HUES48 (cell line): Measurements from ENCODE around the gene RIMS4.
A peak's percentile ranks its signal among the peaks of the same experiment; 100 is the strongest.
"Not testable (repeated sequence)": the region's sequence is repeated elsewhere in the genome, so short reads cannot be mapped to it uniquely, and the experiment has no call there.

ENCODE experiments used
- H3K27ac ChIP-seq: one replicate; pipeline ENCODE4 v1.7.0; 2013; ENCODE audit warnings: low read depth, low read length, inconsistent platforms
- H3K27me3 ChIP-seq: 2 replicates; pipeline ENCODE4 v1.6.1; 2013; ENCODE audit warnings: mild to moderate bottlenecking, low read length; ENCODE audit not compliant: control insufficient read depth, insufficient read depth
- H3K36me3 ChIP-seq: 2 replicates; pipeline ENCODE4 v1.6.1; 2013; ENCODE audit warnings: low read length; ENCODE audit not compliant: control insufficient read depth, insufficient read depth
- H3K4me1 ChIP-seq: 2 replicates; pipeline ENCODE4 v1.6.1; 2013; ENCODE audit warnings: mild to moderate bottlenecking, low read length; ENCODE audit not compliant: control insufficient read depth, insufficient read depth
- H3K4me3 ChIP-seq: 2 replicates; pipeline ENCODE4 v1.5.1; 2013; ENCODE audit warnings: mild to moderate bottlenecking, low read depth, low read length
- H3K9ac ChIP-seq: 2 replicates; pipeline ENCODE4 v1.6.1; 2013; ENCODE audit warnings: mild to moderate bottlenecking, low read depth, low read length, moderate library complexity
- H3K9me3 ChIP-seq: 2 replicates; pipeline ENCODE4 v1.6.1; 2013; ENCODE audit warnings: low read length; ENCODE audit not compliant: control insufficient read depth, insufficient read depth

The RIMS4 gene

GRCh38 chr20:44830995-44831394, 20.6 kb upstream of the RIMS4 start:
- Histone ChIP-seq H3K9me3 (no peaks in the 10 kb centered on the region), H3K27me3 (no peaks in the 10 kb centered on the region), H3K4me1 (peaks cover 23% of the 10 kb centered on the region)

GRCh38 chr20:44830523-44830922, 20.2 kb upstream of the RIMS4 start:
- Histone ChIP-seq H3K4me1 (peaks cover 19% of the 10 kb centered on the region), H3K9ac (no peak overlapping the region), H3K4me3 (no peak overlapping the region), H3K9me3 (no peaks in the 10 kb centered on the region), H3K27ac (no peak overlapping the region), H3K27me3 (no peaks in the 10 kb centered on the region), H3K36me3 (no peaks in the 10 kb centered on the region)

More at GRCh38 chr20:44830995-44831394, 20.6 kb upstream of the RIMS4 start:
- H3K27ac ChIP-seq = no peak overlapping the region
- H3K4me3 ChIP-seq = no peak overlapping the region
- no peak overlapping the region for H3K9ac ChIP-seq
- no peaks in the 10 kb centered on the region for H3K36me3 ChIP-seq

- Histone ChIP-seq H3K4me1 (peaks cover 19% of the 10 kb centered on the region), H3K27ac (no peak overlapping the region), H3K36me3 (no peaks in the 10 kb centered on the region), H3K9me3 (no peaks in the 10 kb centered on the region), H3K27me3 (no peaks in the 10 kb centered on the region), H3K4me3 (no peak overlapping the region), H3K9ac (no peak overlapping the region)
Observed at GRCh38 chr20:44829688-44830087, 19.3 kb upstream of the RIMS4 start.

GRCh38 chr20:44828640-44829039, 18.3 kb upstream of the RIMS4 start:
- Histone ChIP-seq H3K4me3 (no peak overlapping the region), H3K27me3 (no peaks in the 10 kb centered on the region), H3K9me3 (no peaks in the 10 kb centered on the region), H3K36me3 (no peaks in the 10 kb centered on the region), H3K27ac (no peak overlapping the region), H3K4me1 (peaks cover 19% of the 10 kb centered on the region), H3K9ac (no peak overlapping the region)

GRCh38 chr20:44827401-44827800, 17.1 kb upstream of the RIMS4 start:
- 0 out of 2 replicates have a peak overlapping the region, but pooled peaks have one; percentile 15 for H3K4me3 ChIP-seq
- peaks cover 19% of the 10 kb centered on the region for H3K4me1 ChIP-seq
- H3K27ac ChIP-seq = peak overlapping the region; percentile 22
- no peak overlapping the region for H3K9ac ChIP-seq
- H3K9me3 ChIP-seq = no peaks in the 10 kb centered on the region
- no peaks in the 10 kb centered on the region for H3K36me3 ChIP-seq
- no peaks in the 10 kb centered on the region for H3K27me3 ChIP-seq

- not testable (repeated sequence) for H3K9ac ChIP-seq, H3K27ac ChIP-seq, H3K4me3 ChIP-seq, H3K27me3 ChIP-seq, H3K36me3 ChIP-seq, H3K4me1 ChIP-seq, H3K9me3 ChIP-seq
Observed at GRCh38 chr20:44821576-44821975, 11.2 kb upstream of the RIMS4 start.

- no peak overlapping the region for H3K27ac ChIP-seq
- no peaks in the 10 kb centered on the region for H3K9me3 ChIP-seq
- no peaks in the 10 kb centered on the region for H3K4me1 ChIP-seq
- H3K27me3 ChIP-seq = no peaks in the 10 kb centered on the region
- no peak overlapping the region for H3K4me3 ChIP-seq
- no peaks in the 10 kb centered on the region for H3K36me3 ChIP-seq
- H3K9ac ChIP-seq = no peak overlapping the region
Observed at GRCh38 chr20:44819936-44820335, 9.6 kb upstream of the RIMS4 start.

GRCh38 chr20:44817143-44817910, 7.0 kb upstream of the RIMS4 start:
- H3K9ac ChIP-seq = no peak overlapping the region
- no peak overlapping the region for H3K27ac ChIP-seq
- H3K4me1 ChIP-seq = no peaks in the 10 kb centered on the region
- H3K36me3 ChIP-seq = no peaks in the 10 kb centered on the region
- H3K9me3 ChIP-seq = no peaks in the 10 kb centered on the region
- no peak overlapping the region for H3K4me3 ChIP-seq
- H3K27me3 ChIP-seq = peaks cover 7% of the 10 kb centered on the region

GRCh38 chr20:44814937-44815336, 4.6 kb upstream of the RIMS4 start:
- no peaks in the 10 kb centered on the region for H3K4me1 ChIP-seq

GRCh38 chr20:44811150-44811685, 872 bp upstream of the RIMS4 start:
- Histone ChIP-seq H3K27me3 (peaks cover 53% of the 10 kb centered on the region), H3K36me3 (no peaks in the 10 kb centered on the region), H3K27ac (no peak overlapping the region), H3K4me3 (no peak overlapping the region; the same call in 1 of the 2 replicates), H3K4me1 (peaks cover 4% of the 10 kb centered on the region; the same call in 1 of the 2 replicates), H3K9ac (no peak overlapping the region), H3K9me3 (no peaks in the 10 kb centered on the region)

More at GRCh38 chr20:44814937-44815336, 4.6 kb upstream of the RIMS4 start:
- Histone ChIP-seq H3K36me3 (no peaks in the 10 kb centered on the region), H3K9me3 (no peaks in the 10 kb centered on the region), H3K27me3 (peaks cover 25% of the 10 kb centered on the region), H3K4me3 (no peak overlapping the region), H3K9ac (no peak overlapping the region), H3K27ac (no peak overlapping the region)

GRCh38 chr20:44810061-44810390, 320 bp downstream of the RIMS4 start:
- Histone ChIP-seq H3K27ac (no peak overlapping the region), H3K4me3 (peak overlapping the region; percentile 75)

More at GRCh38 chr20:44810061-44810390, 320 bp downstream of the RIMS4 start:
- no peaks in the 10 kb centered on the region for H3K36me3 ChIP-seq
- peaks cover 53% of the 10 kb centered on the region for H3K27me3 ChIP-seq
- no peak overlapping the region for H3K9ac ChIP-seq
- peaks cover 12% of the 10 kb centered on the region; the same call in 1 of the 2 replicates for H3K4me1 ChIP-seq
- H3K9me3 ChIP-seq = no peaks in the 10 kb centered on the region
